NOMO-1 treated with DMSO at 0.1 percent for 48 hours (cell line): ENCODE measurements around the gene MRPL44.
"Not testable (repeated sequence)": the region's sequence is repeated elsewhere in the genome, so short reads cannot be mapped to it uniquely, and the experiment has no call there.

ENCODE experiments used
- DNase-seq: peaks from one replicate; lab custom pipeline; 2025; ENCODE audit not compliant: unreplicated experiment; lab: John Stamatoyannopoulos, UW

MRPL44 gene

GRCh38 chr2:223935459-223936125, 21.7 kb upstream of the MRPL44 start:
- DNase-seq: no peak

GRCh38 chr2:223936862-223937326, 20.4 kb upstream of the MRPL44 start:
- DNase-seq: no peak

- DNase-seq: no peak
Observed at GRCh38 chr2:223937535-223937934, 19.7 kb upstream of the MRPL44 start.

- not testable (repeated sequence) for DNase-seq
Observed at GRCh38 chr2:223939438-223939837, 17.8 kb upstream of the MRPL44 start.

- no peak for DNase-seq
Observed at GRCh38 chr2:223941579-223942277, 15.5 kb upstream of the MRPL44 start.

- no peak for DNase-seq
Observed at GRCh38 chr2:223943135-223943534, 14.1 kb upstream of the MRPL44 start.

GRCh38 chr2:223943561-223944008, 13.7 kb upstream of the MRPL44 start:
- no peak for DNase-seq

GRCh38 chr2:223944166-223944702, 13.0 kb upstream of the MRPL44 start:
- DNase-seq: no peak

GRCh38 chr2:223944703-223945531, 12.3 kb upstream of the MRPL44 start, which contains the start of gene WDFY1:
WDFY1 (minus strand) TSS chr2:223945335; CDS start chr2:223945284, 51 bp downstream.
- peak; percentile 82 for DNase-seq

GRCh38 chr2:223945755-223946154, 11.5 kb upstream of the MRPL44 start:
- no peak for DNase-seq

- no peak for DNase-seq
Observed at GRCh38 chr2:223947711-223948205, 9.5 kb upstream of the MRPL44 start.

GRCh38 chr2:223949241-223949840, 7.9 kb upstream of the MRPL44 start:
- DNase-seq: peak; percentile 12

GRCh38 chr2:223950448-223951347, 6.6 kb upstream of the MRPL44 start:
- no peak for DNase-seq

- DNase-seq: no peak
Observed at GRCh38 chr2:223952280-223952968, 4.8 kb upstream of the MRPL44 start.

GRCh38 chr2:223954401-223954800, 2.9 kb upstream of the MRPL44 start:
- DNase-seq: peak; percentile 16

GRCh38 chr2:223956300-223956699, 963 bp upstream of the MRPL44 start:
- DNase-seq: no peak

GRCh38 chr2:223959688-223960087, 2.4 kb downstream of the MRPL44 start:
- DNase-seq: peak; percentile 31

GRCh38 chr2:223967981-223968380, 10.7 kb downstream of the MRPL44 start:
- DNase-seq: no peak

GRCh38 chr2:223969315-223969714, 12.1 kb downstream of the MRPL44 start:
- DNase-seq: no peak
